BLaER1 (cell line): ENCODE data around the gene CRHR1.

Source experiments
- H3K27ac ChIP-seq: shearing (Covaris generic); formaldehyde crosslinking; 2 replicates; pipeline ENCODE4 v1.8.1; 2022
- H3K27me3 ChIP-seq: shearing (Covaris generic); formaldehyde crosslinking; 2 replicates; pipeline ENCODE4 v1.8.1; 2022
- H3K36me3 ChIP-seq: shearing (Covaris generic); formaldehyde crosslinking; 2 replicates; pipeline ENCODE4 v1.8.1; 2022
- H3K4me1 ChIP-seq: shearing (Covaris generic); formaldehyde crosslinking; 2 replicates; pipeline ENCODE4 v1.8.1; 2022
- H3K4me2 ChIP-seq: shearing (Covaris generic); formaldehyde crosslinking; 2 replicates; pipeline ENCODE4 v1.8.1; 2022
- H3K4me3 ChIP-seq: shearing (Covaris generic); formaldehyde crosslinking; 2 replicates; pipeline ENCODE4 v1.8.1; 2022
- H3K9ac ChIP-seq: shearing (Covaris generic); formaldehyde crosslinking; 2 replicates; pipeline ENCODE4 v1.8.1; 2022
- H3K9me3 ChIP-seq: shearing (Covaris generic); formaldehyde crosslinking; 2 replicates; pipeline ENCODE4 v1.8.1; 2022
- H4K20me1 ChIP-seq: shearing (Covaris generic); formaldehyde crosslinking; 2 replicates; pipeline ENCODE4 v1.8.1; 2022
- Cebpa-rat ChIP-seq: shearing (Covaris generic); IDR thresholded peaks from 2 replicates; pipeline ENCODE4 v1.8.1; 2022

Gene CRHR1

GRCh38 chr17:45786349-45786748 is 2.2 kb downstream of the CRHR1 start:
- no peaks in the 10 kb centered on the region for H3K36me3 ChIP-seq
- no peak overlapping the region for H3K9ac ChIP-seq
- peaks cover 46% of the 10 kb centered on the region for H4K20me1 ChIP-seq
- H3K4me1 ChIP-seq, result peaks cover 38% of the 10 kb centered on the region
- H3K4me3 ChIP-seq, result no peak overlapping the region
- no peak overlapping the region for H3K4me2 ChIP-seq
- H3K9me3 ChIP-seq, result no peaks in the 10 kb centered on the region
- no peak for TF ChIP-seq Cebpa-rat
- H3K27ac ChIP-seq, result no peak overlapping the region
- H3K27me3 ChIP-seq, result peaks cover 70% of the 10 kb centered on the region

- H3K9me3 ChIP-seq, result no peaks in the 10 kb centered on the region
- peaks cover 64% of the 10 kb centered on the region for H3K27me3 ChIP-seq
- H4K20me1 ChIP-seq, result peaks cover 44% of the 10 kb centered on the region
- H3K36me3 ChIP-seq, result no peaks in the 10 kb centered on the region
- H3K4me2 ChIP-seq, result no peak overlapping the region
- TF ChIP-seq Cebpa-rat, result no peak
- H3K27ac ChIP-seq, result no peak overlapping the region
- H3K4me3 ChIP-seq, result no peak overlapping the region
- H3K4me1 ChIP-seq, result peaks cover 38% of the 10 kb centered on the region
- H3K9ac ChIP-seq, result no peak overlapping the region
Measured at GRCh38 chr17:45787044-45787443, 2.9 kb downstream of the CRHR1 start.

GRCh38 chr17:45787656-45788055 is 3.5 kb downstream of the CRHR1 start:
- TF ChIP-seq Cebpa-rat, result no peak
- H3K36me3 ChIP-seq, result no peaks in the 10 kb centered on the region
- no peak overlapping the region for H3K9ac ChIP-seq
- no peak overlapping the region for H3K4me3 ChIP-seq
- H3K27ac ChIP-seq, result no peak overlapping the region
- H3K27me3 ChIP-seq, result peaks cover 57% of the 10 kb centered on the region
- H3K4me2 ChIP-seq, result no peak overlapping the region
- H3K4me1 ChIP-seq, result peaks cover 38% of the 10 kb centered on the region
- peaks cover 38% of the 10 kb centered on the region for H4K20me1 ChIP-seq
- no peaks in the 10 kb centered on the region for H3K9me3 ChIP-seq

- Histone ChIP-seq H3K27me3 (peaks cover 53% of the 10 kb centered on the region), H3K9ac (no peak overlapping the region), H3K4me2 (no peak overlapping the region), H3K4me1 (peaks cover 38% of the 10 kb centered on the region), H3K36me3 (no peaks in the 10 kb centered on the region), H3K9me3 (no peaks in the 10 kb centered on the region), H3K4me3 (no peak overlapping the region), H3K27ac (no peak overlapping the region), H4K20me1 (peaks cover 34% of the 10 kb centered on the region)
- TF ChIP-seq Cebpa-rat, result no peak
Measured at GRCh38 chr17:45788057-45788456, 3.9 kb downstream of the CRHR1 start.

- Histone ChIP-seq H3K9me3 (no peaks in the 10 kb centered on the region), H3K4me1 (peaks cover 23% of the 10 kb centered on the region), H3K27me3 (peaks cover 35% of the 10 kb centered on the region), H4K20me1 (peaks cover 16% of the 10 kb centered on the region), H3K27ac (no peak overlapping the region), H3K9ac (no peak overlapping the region), H3K4me3 (no peak overlapping the region), H3K36me3 (no peaks in the 10 kb centered on the region), H3K4me2 (peak overlapping the region; percentile 17)
- TF ChIP-seq Cebpa-rat, result no peak
Measured at GRCh38 chr17:45789874-45790273, 5.8 kb downstream of the CRHR1 start.

GRCh38 chr17:45790296-45790922 is 6.3 kb downstream of the CRHR1 start:
- H3K27me3 ChIP-seq, result peaks cover 30% of the 10 kb centered on the region

GRCh38 chr17:45791041-45791582 is 7.0 kb downstream of the CRHR1 start:
- peaks cover 23% of the 10 kb centered on the region for H3K27me3 ChIP-seq
- no peak overlapping the region for H3K27ac ChIP-seq
- H3K9ac ChIP-seq, result no peak overlapping the region
- no peak overlapping the region for H3K4me3 ChIP-seq
- no peaks in the 10 kb centered on the region for H3K36me3 ChIP-seq
- H3K4me2 ChIP-seq, result no peak overlapping the region
- TF ChIP-seq Cebpa-rat, result no peak
- H4K20me1 ChIP-seq, result peaks cover 4% of the 10 kb centered on the region
- H3K9me3 ChIP-seq, result no peaks in the 10 kb centered on the region
- peaks cover 17% of the 10 kb centered on the region; the same call in 1 of the 2 replicates for H3K4me1 ChIP-seq

More at GRCh38 chr17:45790296-45790922, 6.3 kb downstream of the CRHR1 start:
- Histone ChIP-seq H3K4me3 (no peak overlapping the region), H3K27ac (no peak overlapping the region), H3K4me2 (no peak overlapping the region; the same call in 1 of the 2 replicates), H3K9ac (no peak overlapping the region), H4K20me1 (peaks cover 11% of the 10 kb centered on the region), H3K4me1 (peaks cover 18% of the 10 kb centered on the region), H3K36me3 (no peaks in the 10 kb centered on the region), H3K9me3 (no peaks in the 10 kb centered on the region)
- TF ChIP-seq Cebpa-rat, result no peak

GRCh38 chr17:45791935-45792334 is 7.8 kb downstream of the CRHR1 start:
- Histone ChIP-seq H3K27ac (no peak overlapping the region), H3K36me3 (no peaks in the 10 kb centered on the region), H4K20me1 (no peaks in the 10 kb centered on the region; the same call in 1 of the 2 replicates), H3K4me1 (peaks cover 17% of the 10 kb centered on the region; the same call in 1 of the 2 replicates), H3K4me2 (no peak overlapping the region), H3K9me3 (no peaks in the 10 kb centered on the region), H3K27me3 (peaks cover 15% of the 10 kb centered on the region), H3K4me3 (no peak overlapping the region), H3K9ac (no peak overlapping the region)
- TF ChIP-seq Cebpa-rat, result no peak

- H3K27ac ChIP-seq, result no peak overlapping the region
- H3K4me2 ChIP-seq, result no peak overlapping the region
- TF ChIP-seq Cebpa-rat, result no peak
- H3K27me3 ChIP-seq, result peaks cover 10% of the 10 kb centered on the region
- no peaks in the 10 kb centered on the region; the same call in 1 of the 2 replicates for H4K20me1 ChIP-seq
- H3K36me3 ChIP-seq, result no peaks in the 10 kb centered on the region
- H3K9ac ChIP-seq, result no peak overlapping the region
- H3K4me1 ChIP-seq, result peaks cover 17% of the 10 kb centered on the region; the same call in 1 of the 2 replicates
- H3K4me3 ChIP-seq, result no peak overlapping the region
- H3K9me3 ChIP-seq, result no peaks in the 10 kb centered on the region
Measured at GRCh38 chr17:45792437-45792836, 8.3 kb downstream of the CRHR1 start.

GRCh38 chr17:45792995-45793755 is 9.1 kb downstream of the CRHR1 start:
- no peak overlapping the region for H3K4me3 ChIP-seq
- no peaks in the 10 kb centered on the region; the same call in 1 of the 2 replicates for H4K20me1 ChIP-seq
- H3K9me3 ChIP-seq, result no peaks in the 10 kb centered on the region
- H3K9ac ChIP-seq, result no peak overlapping the region
- no peak overlapping the region for H3K4me2 ChIP-seq
- H3K27me3 ChIP-seq, result peaks cover 2% of the 10 kb centered on the region
- no peak overlapping the region for H3K27ac ChIP-seq
- peaks cover 17% of the 10 kb centered on the region; the same call in 1 of the 2 replicates for H3K4me1 ChIP-seq
- TF ChIP-seq Cebpa-rat, result no peak
- H3K36me3 ChIP-seq, result no peaks in the 10 kb centered on the region
